Activated T-cell treated with anti-CD3 and anti-CD28 coated beads, Interleukin-2, amount 50 U/mL, for 72 hours (primary cell): ENCODE measurements around the gene MEPCE. TPM values are rescaled to one million over a fixed set of nuclear protein-coding genes. Genes with fewer than 3 reads are reported as not detected.
A peak's percentile ranks its signal among the peaks of the same experiment; 100 is the strongest.
"Not testable (repeated sequence)": the region's sequence is repeated elsewhere in the genome, so short reads cannot be mapped to it uniquely, and the experiment has no call there.

Experiments
- ATAC-seq, 2 donors: fragments of 150-1000 bp; cut with Tn5 transposase; replicated peaks in 1 of 2; 2 replicates each; pipeline ENCODE4 v1.10.0; 2021; ENCODE audit warnings: moderate library complexity in 2 of 2, mild to moderate bottlenecking in 1 of 2
- DNase-seq, 2 donors: peaks; one replicate each; pipeline ENCODE4 v3.0.0; 2021 to 2022; ENCODE audit warnings: mixed read lengths in 1 of 2
- H3K27ac Mint-ChIP-seq: one replicate; pipeline ENCODE4 v1.8.0; 2022; ENCODE audit warnings: mild to moderate bottlenecking, moderate library complexity, mixed read lengths
- H3K27me3 Mint-ChIP-seq: one replicate; pipeline ENCODE4 v1.8.0; 2022; ENCODE audit warnings: low read depth, mixed read lengths
- H3K36me3 Mint-ChIP-seq, 2 donors: one replicate each; pipeline ENCODE4 v1.8.0; 2022; ENCODE audit warnings: mixed read lengths in 2 of 2, mild to moderate bottlenecking in 1 of 2; ENCODE audit not compliant: insufficient read depth in 2 of 2
- H3K4me1 Mint-ChIP-seq: one replicate; pipeline ENCODE4 v1.8.0; 2022; ENCODE audit warnings: low read depth, mixed read lengths
- H3K4me3 Mint-ChIP-seq, 2 donors: one replicate each; pipeline ENCODE4 v1.8.0; 2022; ENCODE audit warnings: mild to moderate bottlenecking in 2 of 2, mixed read lengths in 2 of 2, moderate library complexity in 2 of 2
- H3K9me3 Mint-ChIP-seq, 2 donors: one replicate each; pipeline ENCODE4 v1.8.0; 2022; ENCODE audit warnings: mixed read lengths in 2 of 2
- total RNA-seq, 2 donors: library from RNA; stranded (reverse); gene quantifications; one replicate each; pipeline ENCODE4 v1.2.3, GENCODE V29; 2022

The MEPCE gene
- total RNA-seq, result 10 to 100 TPM; 61.0 to 66.7 TPM

- Mint-ChIP-seq H3K4me1 (peaks cover 52% of the 10 kb centered on the region), H3K27me3 (no peaks in the 10 kb centered on the region), H3K27ac (peak within 1 kb of the TSS; percentile 98), H3K4me3 (peak within 1 kb of the TSS; percentile 90 to 94), H3K9me3 (no peaks in the 10 kb centered on the region), H3K36me3 (peaks cover 15 to 30% of the 10 kb centered on the region in 2 donors)
- peak; percentile 94 to 97 for DNase-seq
- peak; percentile 43 to 45 for ATAC-seq
Observed at GRCh38 chr7:100429637-100430492, at the start of gene MEPCE. TSS of gene MEPCE (plus strand) at chr7:100429831. CDS start at chr7:100430019, 188 bp downstream.

GRCh38 chr7:100380196-100380595, 49.4 kb upstream of the MEPCE start:
- H3K4me1 Mint-ChIP-seq, result peaks cover 6% of the 10 kb centered on the region
- ATAC-seq (no peak), DNase-seq (no peak)
- H3K27me3 Mint-ChIP-seq, result no peaks in the 10 kb centered on the region
- no peaks in the 10 kb centered on the region for H3K9me3 Mint-ChIP-seq
- no peaks in the 10 kb centered on the region for H3K36me3 Mint-ChIP-seq
- H3K4me3 Mint-ChIP-seq, result no peak overlapping the region
- no peak overlapping the region for H3K27ac Mint-ChIP-seq

GRCh38 chr7:100381531-100382233, 47.9 kb upstream of the MEPCE start:
- H3K27me3 Mint-ChIP-seq, H3K27ac Mint-ChIP-seq, H3K36me3 Mint-ChIP-seq, H3K4me3 Mint-ChIP-seq, H3K9me3 Mint-ChIP-seq, ATAC-seq, DNase-seq, H3K4me1 Mint-ChIP-seq: not testable (repeated sequence)

DNA sequence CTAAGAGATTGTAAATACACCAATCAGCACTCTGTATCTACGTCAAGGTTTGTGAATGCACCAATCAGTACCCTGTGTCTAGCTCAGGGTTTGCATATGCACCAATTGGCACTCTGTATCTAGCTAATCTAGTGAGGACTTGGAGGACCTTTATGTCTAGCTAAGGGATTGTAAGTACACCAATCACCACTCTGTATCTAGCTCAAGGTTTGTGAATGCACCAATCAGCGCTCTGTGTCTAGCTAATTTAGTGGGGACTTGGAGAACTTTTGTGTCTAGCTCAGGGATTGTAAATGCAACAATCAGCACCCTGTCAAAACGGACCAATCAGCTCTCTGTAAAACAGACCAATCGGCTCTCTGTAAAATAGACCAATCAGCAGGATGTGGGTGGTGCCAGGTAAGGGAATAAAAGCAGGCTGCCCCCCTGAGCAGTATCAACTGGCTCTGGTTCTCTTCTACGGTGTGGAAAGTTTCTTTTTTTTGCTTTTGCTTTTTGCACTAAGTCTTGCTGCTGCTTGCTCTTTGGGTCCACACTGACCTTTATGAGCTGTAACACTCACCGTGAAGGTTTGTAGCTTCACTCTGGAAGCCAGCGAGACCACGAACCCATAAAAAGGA, 47.3 kb upstream of the MEPCE start:
- H3K27ac Mint-ChIP-seq, H3K27me3 Mint-ChIP-seq, ATAC-seq, H3K9me3 Mint-ChIP-seq, H3K36me3 Mint-ChIP-seq, DNase-seq, H3K4me3 Mint-ChIP-seq, H3K4me1 Mint-ChIP-seq: not testable (repeated sequence)

GRCh38 chr7:100384628-100385294, 44.9 kb upstream of the MEPCE start:
- Mint-ChIP-seq H3K27ac (no peak overlapping the region), H3K4me1 (peaks cover 6% of the 10 kb centered on the region), H3K27me3 (peaks cover 7% of the 10 kb centered on the region), H3K9me3 (no peaks in the 10 kb centered on the region), H3K36me3 (no peaks in the 10 kb centered on the region), H3K4me3 (no peak overlapping the region)
- DNase-seq (no peak), ATAC-seq (no peak)

GRCh38 chr7:100386940-100387339, 42.7 kb upstream of the MEPCE start:
- no peaks in the 10 kb centered on the region for H3K36me3 Mint-ChIP-seq
- H3K9me3 Mint-ChIP-seq, result no peaks in the 10 kb centered on the region
- no peak for ATAC-seq
- DNase-seq, result no peak
- no peak overlapping the region for H3K27ac Mint-ChIP-seq
- no peak overlapping the region for H3K4me3 Mint-ChIP-seq
- H3K27me3 Mint-ChIP-seq, result peaks cover 17% of the 10 kb centered on the region
- peaks cover 6% of the 10 kb centered on the region for H3K4me1 Mint-ChIP-seq

GRCh38 chr7:100387695-100388094, 41.9 kb upstream of the MEPCE start:
- Mint-ChIP-seq H3K9me3 (no peaks in the 10 kb centered on the region), H3K36me3 (no peaks in the 10 kb centered on the region), H3K27ac (no peak overlapping the region), H3K4me1 (peaks cover 6% of the 10 kb centered on the region), H3K27me3 (peaks cover 25% of the 10 kb centered on the region), H3K4me3 (no peak overlapping the region)
- ATAC-seq (no peak), DNase-seq (no peak)

GRCh38 chr7:100389437-100390088, 40.1 kb upstream of the MEPCE start:
- peaks cover 5% of the 10 kb centered on the region for H3K4me1 Mint-ChIP-seq
- no peak overlapping the region for H3K27ac Mint-ChIP-seq
- no peaks in the 10 kb centered on the region for H3K9me3 Mint-ChIP-seq
- H3K4me3 Mint-ChIP-seq, result no peak overlapping the region
- no peak for ATAC-seq
- H3K36me3 Mint-ChIP-seq, result no peaks in the 10 kb centered on the region
- H3K27me3 Mint-ChIP-seq, result peaks cover 33% of the 10 kb centered on the region
- DNase-seq, result no peak

GRCh38 chr7:100390286-100391009, 39.2 kb upstream of the MEPCE start:
- H3K27ac Mint-ChIP-seq, result no peak overlapping the region
- H3K4me3 Mint-ChIP-seq, result no peak overlapping the region
- no peaks in the 10 kb centered on the region for H3K4me1 Mint-ChIP-seq
- no peak for DNase-seq
- H3K27me3 Mint-ChIP-seq, result peaks cover 38% of the 10 kb centered on the region
- H3K36me3 Mint-ChIP-seq, result no peaks in the 10 kb centered on the region
- H3K9me3 Mint-ChIP-seq, result no peaks in the 10 kb centered on the region
- ATAC-seq, result no peak

- no peak for DNase-seq
- Mint-ChIP-seq H3K4me3 (no peak overlapping the region), H3K36me3 (no peaks in the 10 kb centered on the region), H3K9me3 (no peaks in the 10 kb centered on the region), H3K4me1 (peaks cover 17% of the 10 kb centered on the region), H3K27ac (no peak overlapping the region), H3K27me3 (peaks cover 53% of the 10 kb centered on the region)
- no peak for ATAC-seq
Observed at GRCh38 chr7:100393233-100393905, 36.3 kb upstream of the MEPCE start.

GRCh38 chr7:100394077-100394476, 35.6 kb upstream of the MEPCE start:
- Mint-ChIP-seq H3K4me1 (peaks cover 17% of the 10 kb centered on the region), H3K27me3 (peaks cover 59% of the 10 kb centered on the region), H3K27ac (no peak overlapping the region), H3K4me3 (no peak overlapping the region), H3K9me3 (no peaks in the 10 kb centered on the region), H3K36me3 (no peaks in the 10 kb centered on the region)
- DNase-seq (no peak), ATAC-seq (no peak)
